Bronchial epithelial cell (primary cell): ENCODE data around the gene ZNF44. TPM values are rescaled to one million over a fixed set of nuclear protein-coding genes. Genes with fewer than 3 reads are reported as not detected.
"Not testable (repeated sequence)": the region's sequence is repeated elsewhere in the genome, so short reads cannot be mapped to it uniquely, and the experiment has no call there.

Source experiments
- DNase-seq: peaks from one replicate; pipeline ENCODE4 v3.0.0-alpha.2; 2010; ENCODE audit warnings: low read depth
- FAIRE-seq: peaks from 2 replicates; lab custom pipeline; 2011; peaks lifted over from hg19 to GRCh38; lab: Jason Lieb, UNC
- H3K27me3 ChIP-seq: 2 replicates; pipeline ENCODE4 v1.5.1; 2011; ENCODE audit warnings: low read length; ENCODE audit not compliant: control insufficient read depth, insufficient read depth
- H3K36me3 ChIP-seq: 2 replicates; pipeline ENCODE4 v1.5.1; 2011; ENCODE audit warnings: low read length; ENCODE audit not compliant: control insufficient read depth, insufficient read depth
- H3K4me3 ChIP-seq: 2 replicates; pipeline ENCODE4 v1.5.1; 2011; ENCODE audit warnings: mild to moderate bottlenecking, low read depth, low read length, control low read depth
- total RNA-seq: library from RNA; depleted of rRNA; stranded (reverse); fragments of >200 nt; gene quantifications from 2 replicates; pipeline ENCODE4 v1.2.1, GENCODE V29; 2014
- TF ChIP-seq, protein P1 (sequence below): IDR thresholded peaks from 2 replicates; pipeline ENCODE4 v1.5.1; 2011; ENCODE audit warnings: mild to moderate bottlenecking, moderate library complexity, low read length, control low read depth, inconsistent platforms; ENCODE audit not compliant: insufficient read depth, severe bottlenecking

The ZNF44 gene
- total RNA-seq, 1 donor from 2014 or later, result 7.4 TPM

DNA sequence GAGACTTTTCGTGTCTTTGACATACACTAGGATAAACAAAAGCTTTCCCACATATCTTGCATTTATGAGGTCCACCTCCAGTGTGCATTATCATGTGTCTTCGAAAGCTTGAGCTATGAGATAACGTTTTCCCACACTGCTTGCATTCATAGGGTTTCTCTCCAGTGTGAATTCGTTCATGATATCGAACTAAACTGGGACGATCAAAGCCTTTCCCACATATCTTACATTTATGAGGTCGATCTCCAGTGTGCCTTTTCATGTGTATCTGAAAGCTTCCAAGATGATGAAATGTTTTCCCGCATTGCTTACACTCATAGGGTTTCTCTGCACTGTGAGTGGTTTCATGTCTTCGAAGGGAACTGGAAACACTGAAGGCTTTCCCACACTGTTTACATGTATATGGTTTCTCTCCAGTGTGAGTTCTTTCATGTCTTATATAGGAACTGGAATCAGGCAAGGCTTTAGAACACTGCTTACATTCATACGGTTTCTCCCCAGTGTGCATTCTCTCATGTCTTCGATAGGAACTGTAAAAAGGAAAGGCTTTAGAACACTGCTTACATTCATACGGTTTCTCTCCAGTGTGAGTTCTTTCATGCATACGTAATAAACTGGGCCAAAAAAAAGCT is 24.2 kb upstream of the ZNF44 start:
- TF ChIP-seq, protein P1, sequence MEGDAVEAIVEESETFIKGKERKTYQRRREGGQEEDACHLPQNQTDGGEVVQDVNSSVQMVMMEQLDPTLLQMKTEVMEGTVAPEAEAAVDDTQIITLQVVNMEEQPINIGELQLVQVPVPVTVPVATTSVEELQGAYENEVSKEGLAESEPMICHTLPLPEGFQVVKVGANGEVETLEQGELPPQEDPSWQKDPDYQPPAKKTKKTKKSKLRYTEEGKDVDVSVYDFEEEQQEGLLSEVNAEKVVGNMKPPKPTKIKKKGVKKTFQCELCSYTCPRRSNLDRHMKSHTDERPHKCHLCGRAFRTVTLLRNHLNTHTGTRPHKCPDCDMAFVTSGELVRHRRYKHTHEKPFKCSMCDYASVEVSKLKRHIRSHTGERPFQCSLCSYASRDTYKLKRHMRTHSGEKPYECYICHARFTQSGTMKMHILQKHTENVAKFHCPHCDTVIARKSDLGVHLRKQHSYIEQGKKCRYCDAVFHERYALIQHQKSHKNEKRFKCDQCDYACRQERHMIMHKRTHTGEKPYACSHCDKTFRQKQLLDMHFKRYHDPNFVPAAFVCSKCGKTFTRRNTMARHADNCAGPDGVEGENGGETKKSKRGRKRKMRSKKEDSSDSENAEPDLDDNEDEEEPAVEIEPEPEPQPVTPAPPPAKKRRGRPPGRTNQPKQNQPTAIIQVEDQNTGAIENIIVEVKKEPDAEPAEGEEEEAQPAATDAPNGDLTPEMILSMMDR, result no peak
- Histone ChIP-seq H3K36me3 (no peaks in the 10 kb centered on the region), H3K27me3 (no peaks in the 10 kb centered on the region), H3K4me3 (no peak overlapping the region)
- FAIRE-seq, result peak; percentile 23
- DNase-seq, result no peak

DNA sequence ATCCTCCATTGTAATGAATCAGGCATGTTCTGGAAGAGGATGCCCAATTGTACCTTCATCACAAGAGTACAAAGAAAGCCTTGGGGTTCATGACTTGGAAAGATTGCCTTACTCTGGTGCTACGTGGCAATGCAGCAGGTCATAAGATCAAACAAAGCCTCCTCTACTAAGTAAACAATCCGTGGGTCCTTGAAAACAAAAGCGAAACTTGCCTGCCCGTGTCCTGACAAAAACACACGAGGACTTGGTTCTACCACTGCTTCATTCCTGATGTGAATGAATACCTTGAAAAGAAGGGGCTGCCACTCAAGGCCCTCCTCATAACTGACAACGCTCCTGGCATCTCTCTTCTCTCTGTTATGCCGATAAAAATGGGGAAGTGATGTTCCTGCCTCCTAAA is 19.9 kb upstream of the ZNF44 start:
- Histone ChIP-seq H3K4me3 (no peak overlapping the region), H3K27me3 (no peaks in the 10 kb centered on the region), H3K36me3 (no peaks in the 10 kb centered on the region)
- TF ChIP-seq, protein P1, result no peak
- peak; percentile 55 for FAIRE-seq
- no peak for DNase-seq

DNA sequence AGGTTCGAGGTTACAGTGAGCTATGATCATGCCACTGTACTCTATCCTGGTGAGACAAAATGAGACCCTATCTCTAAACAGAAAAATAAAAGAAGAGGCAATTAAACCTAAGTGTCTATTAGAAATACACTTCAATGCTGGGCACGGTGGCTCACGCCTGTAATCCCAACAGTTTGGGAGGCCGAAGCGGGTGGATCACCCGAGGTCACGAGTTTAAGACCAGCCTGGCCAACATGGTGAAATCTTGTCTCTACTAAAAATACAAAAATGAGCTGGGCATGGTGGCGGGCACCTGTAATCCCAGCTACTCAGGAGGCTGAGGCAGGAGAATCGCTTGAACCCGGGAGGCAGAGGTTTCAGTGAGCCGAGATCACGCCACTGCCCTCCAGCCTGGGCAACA is 14.2 kb upstream of the ZNF44 start:
- not testable (repeated sequence) for H3K4me3 ChIP-seq, H3K36me3 ChIP-seq, FAIRE-seq, H3K27me3 ChIP-seq, DNase-seq

DNA sequence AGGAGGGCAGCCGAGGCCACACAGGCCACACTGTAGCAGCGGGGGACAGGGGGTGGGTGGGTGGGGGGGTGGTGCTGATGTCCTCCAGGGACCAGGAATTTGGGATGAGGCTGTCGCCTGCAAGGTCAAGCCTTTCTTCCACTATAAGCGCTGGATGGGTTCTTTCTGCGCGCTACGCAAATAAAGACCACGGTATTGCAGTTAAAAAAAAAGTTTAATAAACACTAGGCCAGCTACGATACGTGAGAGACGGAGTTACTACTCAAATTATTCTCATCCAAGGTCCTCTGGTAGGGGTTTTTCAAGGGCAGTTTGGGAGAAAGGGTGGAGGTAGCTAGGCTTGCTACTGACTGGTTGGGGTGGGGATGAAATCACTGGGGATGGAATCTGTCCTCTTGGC is 508 bp upstream of the ZNF44 start:
- H3K4me3 ChIP-seq, result peak overlapping the region; percentile 97
- no peaks in the 10 kb centered on the region for H3K36me3 ChIP-seq
- FAIRE-seq, result no peak
- TF ChIP-seq, protein P1, result no peak
- H3K27me3 ChIP-seq, result no peaks in the 10 kb centered on the region
- DNase-seq, result no peak

DNA sequence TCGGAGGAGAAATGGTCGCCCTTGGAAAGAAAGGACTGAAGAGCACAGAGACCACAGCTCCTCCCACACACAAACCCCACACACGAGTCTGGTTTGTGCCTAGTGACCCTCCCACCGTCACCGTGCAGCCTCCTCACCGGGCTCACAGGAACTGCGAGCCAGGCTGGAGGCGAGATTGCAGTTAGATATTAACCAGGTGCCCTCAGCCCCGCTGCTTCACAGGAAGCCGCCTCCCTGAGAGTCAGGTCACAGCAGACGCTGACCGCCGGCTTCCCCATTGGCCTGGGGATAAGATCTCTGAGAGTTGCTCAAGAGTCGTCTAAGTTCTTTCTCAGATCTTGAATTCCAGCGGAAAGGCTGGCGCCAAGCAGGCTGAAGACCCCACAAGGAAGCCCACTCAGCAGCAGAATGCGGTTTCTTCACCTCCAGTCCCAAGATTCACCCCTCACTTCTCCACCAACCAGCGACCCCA is 870 bp downstream of the ZNF44 start:
- TF ChIP-seq, protein P1, result no peak
- Histone ChIP-seq H3K27me3 (no peaks in the 10 kb centered on the region), H3K4me3 (peak overlapping the region; percentile 97), H3K36me3 (no peaks in the 10 kb centered on the region)
- FAIRE-seq, result no peak
- peak; percentile 58 for DNase-seq

DNA sequence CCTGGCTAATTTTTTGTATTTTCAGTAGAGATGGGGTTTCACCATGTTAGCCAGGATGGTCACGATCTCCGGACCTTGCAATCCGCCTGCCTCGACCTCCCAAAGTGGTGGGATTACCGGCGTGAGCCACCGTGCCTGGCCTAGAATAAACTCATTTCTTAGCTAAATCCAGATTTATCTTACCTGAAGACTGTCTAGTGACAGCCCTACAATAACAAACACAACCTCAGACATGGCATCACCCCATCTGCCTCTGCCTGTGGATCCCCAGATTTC is 5.0 kb downstream of the ZNF44 start:
- FAIRE-seq (no peak), DNase-seq (no peak)
- TF ChIP-seq, protein P1, result no peak
- Histone ChIP-seq H3K27me3 (no peaks in the 10 kb centered on the region), H3K36me3 (no peaks in the 10 kb centered on the region), H3K4me3 (no peak overlapping the region)
